Measurements from ENCODE around the gene NACC1.

The NACC1 gene

GRCh38 chr19:13100841-13101589 is 17.0 kb upstream of the NACC1 start:
- Histone ChIP-seq H4K20me1 (ENCODE audit: insufficient read depth, low read length, poor library complexity, severe bottlenecking) (peaks cover 59% of the 10 kb centered on the region), H3K4me1 (ENCODE audit: insufficient read depth, low read length, poor library complexity, severe bottlenecking) (peaks cover 23% of the 10 kb centered on the region), H3K9ac (ENCODE audit: low read depth, low read length, poor library complexity, severe bottlenecking) (peak overlapping the region; percentile 100), H2AFZ (ENCODE audit: low read length) (no peak overlapping the region), H3K36me3 (ENCODE audit: insufficient read depth, low read length) (peaks cover 30% of the 10 kb centered on the region), H3K9me2 (replicated peaks; ENCODE audit: low read depth, low read length) (no peaks in the 10 kb centered on the region), H3F3A (ENCODE audit: low read depth) (peaks cover 31% of the 10 kb centered on the region), H3K9me3 (ENCODE audit: insufficient read depth, low read depth, low read length) (no peaks in the 10 kb centered on the region), H3K4me2 (ENCODE audit: low read depth, low read length, poor library complexity, severe bottlenecking) (peak overlapping the region; percentile 93), H3K27me3 (ENCODE audit: insufficient read depth, low read length, poor library complexity, severe bottlenecking) (peaks cover 39% of the 10 kb centered on the region), H3K4me3 (ENCODE audit: low read length, poor library complexity, severe bottlenecking) (peak overlapping the region; percentile 94), H3K79me2 (ENCODE audit: insufficient read depth, low read length) (peaks cover 84% of the 10 kb centered on the region)
- TF ChIP-seq EZH2phosphoT487 (IDR thresholded peaks at IDR 0.05; ENCODE audit: borderline replicate concordance): no peak
- TF ChIP-seq, protein P1, sequence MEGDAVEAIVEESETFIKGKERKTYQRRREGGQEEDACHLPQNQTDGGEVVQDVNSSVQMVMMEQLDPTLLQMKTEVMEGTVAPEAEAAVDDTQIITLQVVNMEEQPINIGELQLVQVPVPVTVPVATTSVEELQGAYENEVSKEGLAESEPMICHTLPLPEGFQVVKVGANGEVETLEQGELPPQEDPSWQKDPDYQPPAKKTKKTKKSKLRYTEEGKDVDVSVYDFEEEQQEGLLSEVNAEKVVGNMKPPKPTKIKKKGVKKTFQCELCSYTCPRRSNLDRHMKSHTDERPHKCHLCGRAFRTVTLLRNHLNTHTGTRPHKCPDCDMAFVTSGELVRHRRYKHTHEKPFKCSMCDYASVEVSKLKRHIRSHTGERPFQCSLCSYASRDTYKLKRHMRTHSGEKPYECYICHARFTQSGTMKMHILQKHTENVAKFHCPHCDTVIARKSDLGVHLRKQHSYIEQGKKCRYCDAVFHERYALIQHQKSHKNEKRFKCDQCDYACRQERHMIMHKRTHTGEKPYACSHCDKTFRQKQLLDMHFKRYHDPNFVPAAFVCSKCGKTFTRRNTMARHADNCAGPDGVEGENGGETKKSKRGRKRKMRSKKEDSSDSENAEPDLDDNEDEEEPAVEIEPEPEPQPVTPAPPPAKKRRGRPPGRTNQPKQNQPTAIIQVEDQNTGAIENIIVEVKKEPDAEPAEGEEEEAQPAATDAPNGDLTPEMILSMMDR (conservative IDR thresholded peaks at IDR 0.05; ENCODE audit: low read length): peak; percentile 84

- H3K27me3 ChIP-seq (ENCODE audit: insufficient read depth, low read length, poor library complexity, severe bottlenecking): peaks cover 38% of the 10 kb centered on the region
- peaks cover 32% of the 10 kb centered on the region for H3F3A ChIP-seq (ENCODE audit: low read depth)
- H3K4me3 ChIP-seq (ENCODE audit: low read length, poor library complexity, severe bottlenecking): peak overlapping the region; percentile 94
- no peaks in the 10 kb centered on the region for H3K9me2 ChIP-seq (replicated peaks; ENCODE audit: low read depth, low read length)
- no peak overlapping the region for H2AFZ ChIP-seq (ENCODE audit: low read length)
- H3K4me1 ChIP-seq (ENCODE audit: insufficient read depth, low read length, poor library complexity, severe bottlenecking): peaks cover 20% of the 10 kb centered on the region
- H3K9me3 ChIP-seq (ENCODE audit: insufficient read depth, low read depth, low read length): no peaks in the 10 kb centered on the region
- no peak for TF ChIP-seq EZH2phosphoT487 (IDR thresholded peaks at IDR 0.05; ENCODE audit: borderline replicate concordance)
- TF ChIP-seq, protein P1 (conservative IDR thresholded peaks at IDR 0.05; ENCODE audit: low read length): peak; percentile 30; the same call in 1 of the 2 replicates
- peaks cover 51% of the 10 kb centered on the region for H4K20me1 ChIP-seq (ENCODE audit: insufficient read depth, low read length, poor library complexity, severe bottlenecking)
- H3K79me2 ChIP-seq (ENCODE audit: insufficient read depth, low read length): peaks cover 82% of the 10 kb centered on the region
- peak overlapping the region; percentile 93 for H3K4me2 ChIP-seq (ENCODE audit: low read depth, low read length, poor library complexity, severe bottlenecking)
- H3K36me3 ChIP-seq (ENCODE audit: insufficient read depth, low read length): peaks cover 30% of the 10 kb centered on the region
- peak overlapping the region; percentile 100 for H3K9ac ChIP-seq (ENCODE audit: low read depth, low read length, poor library complexity, severe bottlenecking)
Observed at GRCh38 chr19:13101590-13102415, 16.3 kb upstream of the NACC1 start.

DNA sequence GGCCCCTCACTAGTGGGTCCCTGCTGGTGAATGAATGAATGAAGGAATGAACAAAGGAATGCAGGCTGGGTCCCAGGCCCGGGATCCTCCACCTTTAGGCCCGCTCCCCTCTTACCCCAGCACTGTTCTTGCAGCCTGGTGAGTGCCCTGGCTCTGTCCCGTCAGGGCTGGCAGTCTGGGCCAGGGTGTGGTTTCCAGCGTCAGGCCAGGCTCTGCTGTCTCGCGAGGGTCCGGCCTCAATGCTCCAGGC is 15.7 kb upstream of the NACC1 start:
- H3K27me3 ChIP-seq (ENCODE audit: insufficient read depth, low read length, poor library complexity, severe bottlenecking): peaks cover 32% of the 10 kb centered on the region
- peak overlapping the region; percentile 100 for H3K9ac ChIP-seq (ENCODE audit: low read depth, low read length, poor library complexity, severe bottlenecking)
- peaks cover 16% of the 10 kb centered on the region for H3K4me1 ChIP-seq (ENCODE audit: insufficient read depth, low read length, poor library complexity, severe bottlenecking)
- TF ChIP-seq, protein P1 (conservative IDR thresholded peaks at IDR 0.05; ENCODE audit: low read length): no peak
- TF ChIP-seq EZH2phosphoT487 (IDR thresholded peaks at IDR 0.05; ENCODE audit: borderline replicate concordance): no peak
- H3F3A ChIP-seq (ENCODE audit: low read depth): peaks cover 28% of the 10 kb centered on the region
- no peak overlapping the region for H2AFZ ChIP-seq (ENCODE audit: low read length)
- peaks cover 30% of the 10 kb centered on the region for H3K36me3 ChIP-seq (ENCODE audit: insufficient read depth, low read length)
- peaks cover 46% of the 10 kb centered on the region for H4K20me1 ChIP-seq (ENCODE audit: insufficient read depth, low read length, poor library complexity, severe bottlenecking)
- H3K4me2 ChIP-seq (ENCODE audit: low read depth, low read length, poor library complexity, severe bottlenecking): peak overlapping the region; percentile 93
- no peaks in the 10 kb centered on the region for H3K9me2 ChIP-seq (replicated peaks; ENCODE audit: low read depth, low read length)
- peaks cover 80% of the 10 kb centered on the region for H3K79me2 ChIP-seq (ENCODE audit: insufficient read depth, low read length)
- no peaks in the 10 kb centered on the region for H3K9me3 ChIP-seq (ENCODE audit: insufficient read depth, low read depth, low read length)
- H3K4me3 ChIP-seq (ENCODE audit: low read length, poor library complexity, severe bottlenecking): peak overlapping the region; percentile 94

Measured in Loucy (cell line).